AG10803 (cell line): Measurements from ENCODE around the gene SMAD7.

ENCODE experiments used
- DNase-seq: peaks from one replicate; pipeline ENCODE4 v3.0.0; 2010; ENCODE audit warnings: low read depth
- H3K4me3 ChIP-seq: 2 replicates; pipeline ENCODE4 v1.5.1; 2011; ENCODE audit warnings: mild to moderate bottlenecking, low read length, control low read depth
- TF ChIP-seq, protein P1 (sequence below): conservative IDR thresholded peaks from 2 replicates; pipeline ENCODE4 v1.5.1; 2011; ENCODE audit warnings: mild to moderate bottlenecking, low read length, control low read depth, inconsistent platforms

SMAD7 gene, protein sequence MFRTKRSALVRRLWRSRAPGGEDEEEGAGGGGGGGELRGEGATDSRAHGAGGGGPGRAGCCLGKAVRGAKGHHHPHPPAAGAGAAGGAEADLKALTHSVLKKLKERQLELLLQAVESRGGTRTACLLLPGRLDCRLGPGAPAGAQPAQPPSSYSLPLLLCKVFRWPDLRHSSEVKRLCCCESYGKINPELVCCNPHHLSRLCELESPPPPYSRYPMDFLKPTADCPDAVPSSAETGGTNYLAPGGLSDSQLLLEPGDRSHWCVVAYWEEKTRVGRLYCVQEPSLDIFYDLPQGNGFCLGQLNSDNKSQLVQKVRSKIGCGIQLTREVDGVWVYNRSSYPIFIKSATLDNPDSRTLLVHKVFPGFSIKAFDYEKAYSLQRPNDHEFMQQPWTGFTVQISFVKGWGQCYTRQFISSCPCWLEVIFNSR

DNA sequence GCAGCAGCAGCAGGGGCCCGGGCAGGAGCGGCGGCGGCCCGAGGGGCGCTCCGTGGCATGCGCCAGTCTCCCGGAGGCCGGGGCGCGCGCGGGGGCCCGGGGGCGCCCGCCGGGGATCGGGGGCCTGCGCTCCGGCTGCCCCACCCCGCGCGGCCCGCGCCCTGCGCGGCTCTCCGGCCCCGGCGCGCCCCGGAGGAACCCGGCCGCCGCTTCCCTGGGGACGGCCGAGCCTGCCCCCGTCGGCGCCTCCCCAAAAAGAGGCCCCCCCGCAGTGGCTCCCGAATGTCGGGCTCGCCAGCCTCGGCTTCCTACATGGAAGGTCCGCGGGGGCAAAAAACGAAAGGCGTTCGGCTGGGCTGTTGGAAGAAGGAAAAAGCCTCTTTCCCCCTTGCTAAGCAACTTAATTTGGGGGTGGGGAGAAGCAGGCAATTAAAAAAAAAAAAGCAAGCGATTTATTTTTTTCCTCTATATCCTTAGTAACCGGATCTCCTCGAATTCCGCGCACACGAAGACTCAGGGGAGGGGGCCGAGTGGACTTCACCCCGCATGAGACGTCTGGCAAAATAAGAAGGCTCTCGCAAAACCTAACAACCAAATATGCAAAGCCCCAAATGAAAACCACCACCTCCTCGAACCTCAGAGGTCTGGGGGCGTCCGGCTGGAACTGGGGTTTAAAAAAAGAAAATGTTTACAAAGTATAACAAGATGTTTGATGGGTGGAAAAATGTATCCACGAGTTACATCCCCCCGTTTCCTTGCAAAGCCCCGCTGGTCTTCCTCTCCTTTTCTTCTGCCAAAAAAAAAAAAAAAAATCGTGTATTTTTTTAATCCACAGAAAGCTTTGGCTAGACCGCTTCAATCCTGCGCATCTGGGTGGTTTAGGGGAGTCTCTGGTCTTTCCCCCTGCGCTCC is at the start of gene SMAD7:
Gene SMAD7, minus strand, starts transcription at position 430 of the 912 bp plus-strand sequence. CDS start 541 bp downstream, outside the sequence.
- peak within 1 kb of the TSS; percentile 79 for H3K4me3 ChIP-seq
- no peak for DNase-seq
- TF ChIP-seq, protein P1, sequence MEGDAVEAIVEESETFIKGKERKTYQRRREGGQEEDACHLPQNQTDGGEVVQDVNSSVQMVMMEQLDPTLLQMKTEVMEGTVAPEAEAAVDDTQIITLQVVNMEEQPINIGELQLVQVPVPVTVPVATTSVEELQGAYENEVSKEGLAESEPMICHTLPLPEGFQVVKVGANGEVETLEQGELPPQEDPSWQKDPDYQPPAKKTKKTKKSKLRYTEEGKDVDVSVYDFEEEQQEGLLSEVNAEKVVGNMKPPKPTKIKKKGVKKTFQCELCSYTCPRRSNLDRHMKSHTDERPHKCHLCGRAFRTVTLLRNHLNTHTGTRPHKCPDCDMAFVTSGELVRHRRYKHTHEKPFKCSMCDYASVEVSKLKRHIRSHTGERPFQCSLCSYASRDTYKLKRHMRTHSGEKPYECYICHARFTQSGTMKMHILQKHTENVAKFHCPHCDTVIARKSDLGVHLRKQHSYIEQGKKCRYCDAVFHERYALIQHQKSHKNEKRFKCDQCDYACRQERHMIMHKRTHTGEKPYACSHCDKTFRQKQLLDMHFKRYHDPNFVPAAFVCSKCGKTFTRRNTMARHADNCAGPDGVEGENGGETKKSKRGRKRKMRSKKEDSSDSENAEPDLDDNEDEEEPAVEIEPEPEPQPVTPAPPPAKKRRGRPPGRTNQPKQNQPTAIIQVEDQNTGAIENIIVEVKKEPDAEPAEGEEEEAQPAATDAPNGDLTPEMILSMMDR = no peak

DNA sequence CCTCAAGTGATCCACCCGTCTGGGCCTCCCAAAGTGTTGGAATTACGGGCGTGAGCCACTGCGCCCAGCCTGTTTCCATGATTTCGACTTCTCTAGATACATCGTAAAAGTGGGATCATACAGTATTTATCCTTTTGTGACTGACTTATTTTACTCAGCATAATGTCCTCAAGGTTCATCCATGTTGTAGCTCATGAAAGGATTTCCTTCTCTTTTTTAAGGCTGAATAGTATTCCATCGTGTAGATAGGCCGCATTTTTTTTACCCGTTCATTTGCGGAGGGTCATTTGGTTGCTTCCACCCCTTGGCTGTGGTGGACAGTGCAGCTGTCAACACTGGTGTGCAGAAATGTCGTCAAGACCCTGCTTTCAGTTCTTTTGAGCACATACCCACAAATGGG is 48.8 kb upstream of the SMAD7 start:
- TF ChIP-seq, protein P1 = no peak
- no peak overlapping the region for H3K4me3 ChIP-seq
- DNase-seq = no peak

DNA sequence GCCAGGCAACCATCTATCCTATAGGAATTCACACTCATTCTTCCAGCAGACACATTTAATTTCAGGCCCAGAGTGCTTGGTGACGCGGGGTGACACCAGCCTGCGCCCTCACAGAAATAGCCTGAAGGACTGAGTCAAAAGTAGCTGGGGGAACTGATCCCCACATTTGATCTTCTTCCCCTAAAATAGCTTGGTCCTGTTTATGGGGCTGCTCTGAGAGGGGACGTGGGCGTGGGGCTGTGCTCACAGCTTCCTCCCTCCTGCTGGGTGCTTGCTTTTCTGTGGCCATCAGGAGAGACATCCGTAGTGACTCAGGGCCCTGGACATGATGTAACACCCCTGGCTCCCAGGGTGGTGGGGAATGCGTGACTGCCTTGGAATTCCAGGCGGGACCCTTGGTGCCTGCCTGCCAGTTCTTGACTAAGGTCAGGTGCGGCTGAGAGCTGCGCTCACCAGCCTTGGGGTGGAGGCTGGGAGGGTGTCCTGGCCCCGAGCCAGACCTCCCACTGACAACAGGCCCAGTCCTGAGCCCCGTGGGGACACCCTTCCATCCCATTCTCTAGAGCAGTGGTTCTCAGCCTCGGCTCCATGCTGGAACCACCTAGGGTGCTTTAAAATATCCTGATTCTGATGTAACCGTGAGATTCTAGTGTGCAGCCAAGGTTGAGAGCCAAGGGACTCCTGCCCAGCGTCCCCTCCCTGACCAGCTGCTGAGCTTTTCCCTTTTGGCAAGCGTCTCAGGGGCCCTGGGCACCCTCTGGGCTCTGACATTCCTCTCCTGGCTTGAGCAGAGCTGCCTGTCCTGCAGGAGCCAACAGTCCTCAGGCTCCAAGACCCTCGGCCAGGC is 47.4 kb upstream of the SMAD7 start:
- peak; percentile 97 for DNase-seq
- no peak overlapping the region for H3K4me3 ChIP-seq
- TF ChIP-seq, protein P1 = no peak

DNA sequence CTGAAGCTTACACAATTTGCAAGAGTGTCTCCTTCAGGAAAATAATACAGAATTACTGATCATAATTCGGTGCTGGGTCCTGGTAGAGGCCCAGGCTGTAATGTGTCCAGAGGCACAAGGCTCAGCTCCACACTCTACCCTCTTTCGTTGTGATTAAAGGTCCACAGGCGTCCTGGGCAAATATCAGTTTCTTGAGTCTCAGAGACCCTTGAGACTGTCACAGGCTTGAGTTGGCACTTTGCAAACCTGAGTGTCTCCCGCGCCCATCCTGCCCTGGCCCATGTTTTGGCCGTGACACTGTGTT is 46.9 kb upstream of the SMAD7 start:
- no peak for DNase-seq
- no peak overlapping the region for H3K4me3 ChIP-seq
- TF ChIP-seq, protein P1 = no peak

DNA sequence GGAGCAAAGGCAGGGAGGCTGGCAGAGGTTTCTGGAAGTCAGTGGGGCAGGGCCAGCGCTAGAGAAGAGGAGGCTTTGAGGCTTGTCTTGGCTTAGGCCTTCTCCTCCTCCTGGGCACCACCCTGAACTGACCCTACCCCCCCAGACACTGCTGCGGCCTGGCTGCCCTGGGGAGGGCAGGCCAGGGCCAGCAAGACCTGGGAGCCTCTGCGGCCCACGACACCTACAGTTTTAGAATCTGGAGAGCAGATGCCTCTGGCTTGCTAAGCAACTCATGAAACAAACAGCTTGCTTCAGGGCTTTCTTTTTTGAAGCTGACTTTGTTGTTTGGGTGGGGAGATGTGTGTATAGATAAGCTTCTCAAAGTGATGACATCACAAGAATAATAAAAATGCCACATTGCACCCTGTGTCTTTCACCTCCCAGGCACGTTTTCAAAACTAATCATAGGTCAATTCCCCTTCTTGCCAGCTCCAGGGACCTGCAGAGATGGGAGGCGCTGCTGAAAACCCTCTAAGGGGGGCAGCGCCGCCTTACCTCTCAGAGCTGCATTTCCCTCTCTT is 46.2 kb upstream of the SMAD7 start:
- H3K4me3 ChIP-seq = no peak overlapping the region
- peak; percentile 96 for DNase-seq

DNA sequence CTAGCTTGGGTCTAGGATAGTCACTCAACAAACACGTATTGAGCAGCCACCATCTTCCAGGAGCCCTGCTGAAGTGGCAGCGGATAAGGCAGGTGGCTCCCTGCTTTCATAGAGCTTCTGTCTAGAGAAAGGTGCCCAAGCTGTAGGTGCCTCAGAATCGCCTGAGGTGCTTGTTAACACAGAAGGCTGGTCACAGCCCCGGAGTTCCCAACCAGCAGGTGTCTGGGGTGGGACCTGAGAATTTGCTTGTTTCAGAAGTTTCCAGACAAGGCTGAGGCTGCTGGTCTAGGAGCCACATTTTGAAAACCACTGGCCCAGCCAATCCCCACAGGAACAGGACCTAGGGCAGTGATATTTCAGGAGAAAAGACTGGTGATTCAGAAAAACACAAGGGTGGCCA is 45.3 kb upstream of the SMAD7 start:
- H3K4me3 ChIP-seq = no peak overlapping the region
- DNase-seq = no peak
- TF ChIP-seq, protein P1 = no peak

More for the DNA sequence above, 46.2 kb upstream of the SMAD7 start:
- TF ChIP-seq, protein P1 = peak; percentile 17; the same call in 1 of the 2 replicates
